22Rv1 (cell line): ENCODE measurements around the gene CCDC183.

ENCODE experiments used
- H3K27ac ChIP-seq: fragments of 450-650 bp; 2 replicates; pipeline ENCODE4 v1.5.1; 2017
- CTCF ChIP-seq: fragments of 450-650 bp; IDR thresholded peaks from 2 replicates; pipeline ENCODE4 v1.5.1; 2017; ENCODE audit warnings: mild to moderate bottlenecking
- ZFX ChIP-seq: fragments of 450-650 bp; IDR thresholded peaks from 2 replicates; pipeline ENCODE4 v1.6.1; 2017; ENCODE audit warnings: antibody characterized with exemption, borderline replicate concordance

Gene CCDC183

DNA sequence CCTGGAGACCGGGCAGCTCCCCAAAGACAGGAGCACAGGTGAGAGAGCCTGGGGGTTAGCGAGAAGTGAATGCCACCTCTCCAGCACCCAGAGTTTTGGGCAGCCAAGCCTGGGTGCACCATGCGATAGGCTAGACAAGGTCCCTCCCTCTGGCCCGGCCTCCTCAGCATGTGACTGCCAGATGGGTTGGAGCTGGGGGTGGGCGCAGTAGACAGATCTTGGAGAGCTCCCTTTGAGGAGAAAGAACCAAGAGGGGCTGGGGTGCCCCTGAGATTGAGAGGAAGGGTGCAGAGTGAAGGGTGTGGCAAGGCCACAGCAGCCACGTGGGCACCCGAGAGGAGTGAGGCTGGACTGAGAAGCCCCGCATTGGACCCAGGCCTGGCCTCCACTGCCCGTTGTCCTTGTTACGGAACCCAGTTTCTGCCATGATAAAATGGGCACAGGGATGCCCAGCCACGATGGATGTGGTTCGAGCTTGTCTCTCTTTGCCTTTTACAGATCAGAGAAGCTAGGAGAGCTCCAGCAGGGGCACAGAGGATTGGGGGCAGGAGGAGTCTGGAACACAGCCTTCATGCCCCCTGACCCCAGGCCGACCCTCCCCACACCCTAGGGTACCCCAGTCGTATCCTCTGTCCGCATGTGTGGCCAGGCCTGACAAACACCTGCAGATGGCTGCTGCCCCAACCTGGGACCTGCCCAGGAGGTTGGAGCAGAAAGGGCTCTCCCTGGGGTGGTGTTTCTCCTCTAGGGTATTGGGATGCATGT is 3.6 kb upstream of the CCDC183 start:
- TF ChIP-seq ZFX (no peak), CTCF (no peak)
- peak overlapping the region; percentile 100 for H3K27ac ChIP-seq

DNA sequence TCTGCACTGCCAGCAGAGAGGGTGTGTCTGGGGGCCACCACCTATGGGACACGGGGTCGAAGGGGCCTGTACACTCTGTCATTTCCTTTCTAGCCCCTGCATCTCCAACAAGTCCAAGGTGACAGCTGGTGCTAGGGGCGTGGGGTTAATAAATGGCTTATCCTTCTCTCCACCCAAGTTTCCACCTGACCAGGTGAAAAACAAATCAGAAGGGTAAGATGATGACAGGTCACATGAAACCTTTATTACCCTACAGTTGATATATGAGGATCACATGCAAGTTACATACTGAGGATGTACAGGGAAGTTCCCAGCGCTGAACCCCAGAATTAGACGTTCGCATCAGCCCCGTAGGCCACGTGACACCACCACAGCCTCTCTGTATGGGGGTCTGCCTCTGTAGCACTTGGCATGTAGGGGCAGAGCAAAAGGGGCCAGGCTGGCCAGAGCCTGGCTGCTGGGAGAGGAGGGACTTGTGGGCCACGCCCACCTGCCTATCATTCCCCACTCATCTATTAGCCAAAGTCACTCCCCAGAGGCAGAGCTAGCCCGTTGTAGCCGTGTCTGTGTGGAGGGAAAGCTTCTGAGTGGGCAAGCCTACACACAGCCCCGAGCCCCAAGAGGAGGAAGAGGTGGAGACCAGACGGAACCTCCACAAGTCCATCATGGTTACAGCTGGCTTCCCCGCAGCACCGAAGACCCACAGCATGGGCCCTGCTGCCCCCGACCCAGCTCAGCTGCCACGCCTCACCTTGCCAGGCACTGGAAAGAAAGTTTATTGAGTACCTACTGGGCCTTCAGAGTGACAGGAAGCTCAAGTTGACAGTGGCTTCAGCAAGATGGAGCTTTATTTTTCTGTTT is 2.8 kb upstream of the CCDC183 start:
- H3K27ac ChIP-seq = peak overlapping the region; percentile 100
- TF ChIP-seq ZFX (no peak), CTCF (no peak)

GRCh38 chr9:136794281-136794999 is 1.7 kb upstream of the CCDC183 start:
- peak overlapping the region; percentile 100 for H3K27ac ChIP-seq
- TF ChIP-seq CTCF (no peak), ZFX (no peak)

- TF ChIP-seq ZFX = no peak
- TF ChIP-seq CTCF = no peak
- peak overlapping the region; percentile 100 for H3K27ac ChIP-seq
Observed at GRCh38 chr9:136795000-136795348, 1.2 kb upstream of the CCDC183 start.

DNA sequence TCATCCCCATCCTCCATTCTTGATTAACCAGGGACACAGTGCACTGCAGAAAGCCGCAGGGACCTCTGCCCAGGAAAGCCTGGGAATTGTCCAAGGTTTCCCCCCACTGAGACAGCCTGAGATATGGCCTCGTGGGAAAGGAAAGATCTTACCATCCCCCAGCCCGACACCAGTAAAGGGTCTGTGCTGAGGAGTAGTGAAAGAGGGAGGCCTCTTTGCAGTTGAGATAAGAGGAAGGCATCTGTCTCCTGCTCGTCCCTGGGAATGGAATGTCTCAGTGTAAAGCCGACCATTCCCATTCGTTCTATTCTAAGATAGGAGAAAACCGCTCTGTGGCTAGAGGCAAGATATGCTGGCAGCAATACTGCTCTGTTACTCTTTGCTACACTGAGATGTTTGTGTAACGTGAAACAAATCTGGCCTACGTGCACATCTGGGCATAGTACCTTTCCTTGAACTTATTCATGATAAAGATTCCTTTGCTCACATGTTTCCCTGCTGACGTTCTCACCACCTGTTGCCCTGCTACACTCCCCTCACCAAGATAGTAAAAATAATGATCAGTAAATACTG is 723 bp downstream of the CCDC183 start:
- H3K27ac ChIP-seq = peak overlapping the region; percentile 100

DNA sequence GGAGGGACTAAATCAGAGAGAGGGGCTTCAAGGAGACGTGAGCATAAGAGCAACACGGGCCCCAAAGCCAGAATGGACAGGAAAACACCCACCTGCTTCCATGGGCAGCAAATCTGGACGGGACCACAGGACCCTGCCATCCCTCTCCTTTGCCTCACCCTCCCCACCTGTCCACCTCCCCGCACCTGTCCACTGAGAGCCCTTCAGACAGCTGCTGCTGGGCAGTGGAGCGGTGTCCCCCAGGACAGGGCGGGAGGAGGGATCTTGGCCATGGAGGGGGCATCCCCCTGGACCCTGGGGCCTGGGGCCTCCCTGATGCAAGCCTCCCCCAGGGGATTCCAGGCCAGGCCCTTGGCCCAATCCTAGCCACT is 2.6 kb downstream of the CCDC183 start:
- H3K27ac ChIP-seq = peak overlapping the region; percentile 100
- TF ChIP-seq ZFX = no peak
- TF ChIP-seq CTCF = no peak

DNA sequence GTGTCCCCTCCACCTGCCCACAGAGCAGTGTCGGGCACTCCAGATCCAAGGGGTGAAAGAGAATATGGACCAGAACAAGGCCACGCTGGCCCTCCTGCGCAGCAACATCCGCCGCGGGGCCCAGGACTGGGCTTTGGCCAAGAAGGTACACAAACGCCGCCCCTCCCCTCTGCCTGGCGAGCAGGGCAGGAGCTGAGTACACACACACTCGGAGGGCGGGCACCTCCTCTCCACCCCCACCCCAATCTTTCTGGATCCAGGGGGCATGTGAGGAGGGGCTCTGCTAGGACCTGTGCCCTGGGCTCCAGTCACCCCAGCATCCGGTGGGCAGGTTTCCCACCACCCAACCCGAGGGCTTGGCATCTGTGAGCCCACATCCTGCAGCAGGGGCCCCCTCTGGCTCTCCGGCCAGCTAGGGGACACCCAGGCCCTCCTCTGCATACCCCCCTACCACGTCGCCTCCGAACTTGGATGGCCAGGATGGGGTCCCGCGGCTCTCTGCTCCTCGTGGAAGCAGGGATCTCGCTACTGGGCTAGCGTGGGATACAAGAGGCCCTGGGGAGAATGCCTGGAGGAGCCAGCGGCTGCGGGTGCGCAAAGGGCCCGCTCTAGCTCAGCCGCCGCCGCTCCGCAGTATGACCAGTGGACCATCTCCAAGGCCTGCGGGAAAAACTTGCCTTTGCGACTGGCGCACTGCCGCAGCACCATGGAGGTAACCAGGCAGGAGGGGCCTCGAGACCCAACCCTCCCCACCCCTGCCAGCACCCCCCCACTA is 3.1 kb downstream of the CCDC183 start:
- TF ChIP-seq ZFX = no peak
- TF ChIP-seq CTCF = no peak
- peak overlapping the region; percentile 100 for H3K27ac ChIP-seq
